Measurements from ENCODE around the gene TMEM11. TPM values are rescaled to one million over a fixed set of nuclear protein-coding genes. Genes with fewer than 3 reads are reported as not detected.

TMEM11 gene
- total RNA-seq, 1 experiment from 2014 or later, result 32.5 TPM

- no peaks in the 10 kb centered on the region for H3K9me3 ChIP-seq (ENCODE audit: control insufficient read depth, low read depth, low read length)
- no peak overlapping the region for H2AFZ ChIP-seq (ENCODE audit: low read length)
- H2BK5ac ChIP-seq (ENCODE audit: insufficient read length, low read length), result no peak overlapping the region
- H2AK5ac ChIP-seq (ENCODE audit: insufficient read length, low read length), result no peak overlapping the region
- H3K4ac ChIP-seq (ENCODE audit: low read depth, low read length), result no peak overlapping the region
- H3K23ac ChIP-seq (ENCODE audit: insufficient read length, low read depth, low read length), result no peak overlapping the region
- H4K91ac ChIP-seq (ENCODE audit: insufficient read length, low read depth, low read length), result no peak overlapping the region
- H3T11ph ChIP-seq (ENCODE audit: low read length), result no peak overlapping the region
- no peak overlapping the region for H2BK120ac ChIP-seq (ENCODE audit: low read depth, low read length, poor library complexity, severe bottlenecking)
- H3K4me1 ChIP-seq (ENCODE audit: insufficient read depth, low read length), result peaks cover 11% of the 10 kb centered on the region; the same call in 1 of the 2 replicates
- H3K4me3 Mint-ChIP-seq, result no peak overlapping the region
- no peak overlapping the region for H2BK20ac ChIP-seq (ENCODE audit: low read depth, low read length, poor library complexity, severe bottlenecking)
- peaks cover 35 to 36% of the 10 kb centered on the region in 2 experiments for H3K4me1 Mint-ChIP-seq
- no peak overlapping the region for H4K8ac ChIP-seq (replicated peaks; ENCODE audit: insufficient read length, low read depth, low read length)
- no peak overlapping the region for H2BK15ac ChIP-seq (ENCODE audit: low read depth, low read length)
- TF ChIP-seq CTCF (conservative IDR thresholded peaks at IDR 0.05), result no peak
- H3K36me3 Mint-ChIP-seq (ENCODE audit: insufficient read depth in 1 of 3, low read depth in 3 of 3), result peaks cover 5 to 11% (median 6%) of the 10 kb centered on the region in 3 experiments; a peak in 6 of 7 replicates
- no peaks in the 10 kb centered on the region; the same call in 1 of the 2 replicates for H3K27me3 Mint-ChIP-seq (ENCODE audit: low read depth)
- no peak overlapping the region for H3K4me2 ChIP-seq (ENCODE audit: insufficient read depth, insufficient read length, low read length)
- DNase-seq, result no peak
- H3K27me3 ChIP-seq (ENCODE audit: insufficient read depth, low read length), result no peaks in the 10 kb centered on the region
- H3K27ac ChIP-seq (ENCODE audit: insufficient read length, low read depth, low read length), result no peak overlapping the region
- H3K79me2 ChIP-seq (ENCODE audit: insufficient read depth, low read length), result peaks cover 53% of the 10 kb centered on the region; the same call in 1 of the 2 replicates
- no peak overlapping the region for H3K56ac ChIP-seq (ENCODE audit: insufficient read length, low read depth, low read length)
- peaks cover 3% of the 10 kb centered on the region for H3K79me1 ChIP-seq (ENCODE audit: insufficient read depth, low read depth, low read length, poor library complexity, severe bottlenecking)
- H3K9ac ChIP-seq (ENCODE audit: extremely low read depth, insufficient read length, low read length), result no peak overlapping the region
- H4K20me1 ChIP-seq (ENCODE audit: control insufficient read depth, insufficient read depth, insufficient read length), result no peaks in the 10 kb centered on the region
- no peak overlapping the region for H3K18ac ChIP-seq (ENCODE audit: insufficient read length, low read depth, low read length)
- H3K23me2 ChIP-seq (ENCODE audit: insufficient read length, low read depth, low read length, poor library complexity, severe bottlenecking), result no peaks in the 10 kb centered on the region
- no peaks in the 10 kb centered on the region for H3K9me3 Mint-ChIP-seq
- no peak overlapping the region for H3K14ac ChIP-seq (ENCODE audit: insufficient read depth, low read length)
- H4K5ac ChIP-seq (ENCODE audit: insufficient read length, low read depth, low read length), result no peak overlapping the region
- H2BK12ac ChIP-seq (ENCODE audit: insufficient read length, low read depth, low read length), result no peak overlapping the region
- peak overlapping the region; percentile 60 to 71 (median 67); a peak in 5 of 7 replicates for H3K27ac Mint-ChIP-seq
- no CpG with 5 or more reads among the region's 9 CpGs for WGBS (ENCODE audit: extremely low coverage, insufficient read length, low lambda C conversion rate)
These were observed 9.0 kb downstream of the TMEM11 start for GRCh38 chr17:21204935-21205334.
